HG02571 (cell line): Measurements from ENCODE around the gene ABLIM2.

Experiments
- ATAC-seq: cut with Tn5 transposase; IDR thresholded peaks from one replicate; pipeline ENCODE4 v1.9.1; 2021; ENCODE audit warnings: mild to moderate bottlenecking, moderate library complexity; ENCODE audit not compliant: unreplicated experiment

The ABLIM2 gene

GRCh38 chr4:8125526-8126056 is 33.0 kb downstream of the ABLIM2 start:
- ATAC-seq = no peak

GRCh38 chr4:8123870-8124269 is 34.7 kb downstream of the ABLIM2 start:
- ATAC-seq = no peak

- no peak for ATAC-seq
Measured at GRCh38 chr4:8123389-8123788, 35.2 kb downstream of the ABLIM2 start.

GRCh38 chr4:8122746-8123145 is 35.9 kb downstream of the ABLIM2 start:
- ATAC-seq = no peak

- ATAC-seq = no peak
Measured at GRCh38 chr4:8121292-8122015, 37.2 kb downstream of the ABLIM2 start.

GRCh38 chr4:8120501-8120900 is 38.1 kb downstream of the ABLIM2 start:
- no peak for ATAC-seq

- no peak for ATAC-seq
Measured at GRCh38 chr4:8119877-8120276, 38.7 kb downstream of the ABLIM2 start.

- ATAC-seq = no peak
Measured at GRCh38 chr4:8118531-8118930, 40.1 kb downstream of the ABLIM2 start.

- no peak for ATAC-seq
Measured at GRCh38 chr4:8118035-8118434, 40.6 kb downstream of the ABLIM2 start.

GRCh38 chr4:8117278-8117682 is 41.3 kb downstream of the ABLIM2 start:
- no peak for ATAC-seq

- ATAC-seq = no peak
Measured at GRCh38 chr4:8115916-8116315, 42.7 kb downstream of the ABLIM2 start.

GRCh38 chr4:8115203-8115520 is 43.5 kb downstream of the ABLIM2 start:
- no peak for ATAC-seq

- no peak for ATAC-seq
Measured at GRCh38 chr4:8114456-8115202, 44.0 kb downstream of the ABLIM2 start.

- no peak for ATAC-seq
Measured at GRCh38 chr4:8113611-8114377, 44.8 kb downstream of the ABLIM2 start.

- ATAC-seq = no peak
Measured at GRCh38 chr4:8112672-8113071, 45.9 kb downstream of the ABLIM2 start.

- ATAC-seq = no peak
Measured at GRCh38 chr4:8112036-8112576, 46.5 kb downstream of the ABLIM2 start.

- no peak for ATAC-seq
Measured at GRCh38 chr4:8110071-8110986, 48.3 kb downstream of the ABLIM2 start.

- ATAC-seq = no peak
Measured at GRCh38 chr4:8109406-8110065, 49.1 kb downstream of the ABLIM2 start.

GRCh38 chr4:8108991-8109390 is 49.6 kb downstream of the ABLIM2 start:
- no peak for ATAC-seq

GRCh38 chr4:8108261-8108660 is 50.4 kb downstream of the ABLIM2 start:
- no peak for ATAC-seq
